ENCODE results near the gene AFDN.

Gene AFDN

GRCh38 chr6:167840160-167840525 is 13.4 kb downstream of the AFDN start:
- Histone ChIP-seq H3K9me2 (replicated peaks; ENCODE audit: insufficient read depth, low read length) (no peaks in the 10 kb centered on the region), H3K79me2 (ENCODE audit: insufficient read depth, low read length) (peaks cover 8% of the 10 kb centered on the region), H3K27me3 (ENCODE audit: low read length) (no peaks in the 10 kb centered on the region), H3K4me3 (ENCODE audit: insufficient read depth, low read length, poor library complexity, severe bottlenecking) (no peak overlapping the region), H3K9ac (ENCODE audit: low read length) (no peak overlapping the region), H2AFZ (ENCODE audit: low read depth, low read length, severe bottlenecking) (no peak overlapping the region), H3F3A (ENCODE audit: insufficient read depth) (no peaks in the 10 kb centered on the region), H3K4me2 (ENCODE audit: low read depth, low read length, poor library complexity, severe bottlenecking) (no peak overlapping the region), H3K27ac (ENCODE audit: low read depth, low read length) (no peak overlapping the region), H4K20me1 (ENCODE audit: low read depth, low read length) (peaks cover 46% of the 10 kb centered on the region), H3K36me3 (ENCODE audit: low read length) (no peaks in the 10 kb centered on the region), H3K9me3 (ENCODE audit: insufficient read depth, low read length) (no peaks in the 10 kb centered on the region)
- no peak for TF ChIP-seq EZH2phosphoT487 (conservative IDR thresholded peaks at IDR 0.05; ENCODE audit: low read length)
- TF ChIP-seq, protein P1, sequence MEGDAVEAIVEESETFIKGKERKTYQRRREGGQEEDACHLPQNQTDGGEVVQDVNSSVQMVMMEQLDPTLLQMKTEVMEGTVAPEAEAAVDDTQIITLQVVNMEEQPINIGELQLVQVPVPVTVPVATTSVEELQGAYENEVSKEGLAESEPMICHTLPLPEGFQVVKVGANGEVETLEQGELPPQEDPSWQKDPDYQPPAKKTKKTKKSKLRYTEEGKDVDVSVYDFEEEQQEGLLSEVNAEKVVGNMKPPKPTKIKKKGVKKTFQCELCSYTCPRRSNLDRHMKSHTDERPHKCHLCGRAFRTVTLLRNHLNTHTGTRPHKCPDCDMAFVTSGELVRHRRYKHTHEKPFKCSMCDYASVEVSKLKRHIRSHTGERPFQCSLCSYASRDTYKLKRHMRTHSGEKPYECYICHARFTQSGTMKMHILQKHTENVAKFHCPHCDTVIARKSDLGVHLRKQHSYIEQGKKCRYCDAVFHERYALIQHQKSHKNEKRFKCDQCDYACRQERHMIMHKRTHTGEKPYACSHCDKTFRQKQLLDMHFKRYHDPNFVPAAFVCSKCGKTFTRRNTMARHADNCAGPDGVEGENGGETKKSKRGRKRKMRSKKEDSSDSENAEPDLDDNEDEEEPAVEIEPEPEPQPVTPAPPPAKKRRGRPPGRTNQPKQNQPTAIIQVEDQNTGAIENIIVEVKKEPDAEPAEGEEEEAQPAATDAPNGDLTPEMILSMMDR (IDR thresholded peaks at IDR 0.05; ENCODE audit: insufficient read depth, low read length, poor library complexity, severe bottlenecking), result no peak

DNA sequence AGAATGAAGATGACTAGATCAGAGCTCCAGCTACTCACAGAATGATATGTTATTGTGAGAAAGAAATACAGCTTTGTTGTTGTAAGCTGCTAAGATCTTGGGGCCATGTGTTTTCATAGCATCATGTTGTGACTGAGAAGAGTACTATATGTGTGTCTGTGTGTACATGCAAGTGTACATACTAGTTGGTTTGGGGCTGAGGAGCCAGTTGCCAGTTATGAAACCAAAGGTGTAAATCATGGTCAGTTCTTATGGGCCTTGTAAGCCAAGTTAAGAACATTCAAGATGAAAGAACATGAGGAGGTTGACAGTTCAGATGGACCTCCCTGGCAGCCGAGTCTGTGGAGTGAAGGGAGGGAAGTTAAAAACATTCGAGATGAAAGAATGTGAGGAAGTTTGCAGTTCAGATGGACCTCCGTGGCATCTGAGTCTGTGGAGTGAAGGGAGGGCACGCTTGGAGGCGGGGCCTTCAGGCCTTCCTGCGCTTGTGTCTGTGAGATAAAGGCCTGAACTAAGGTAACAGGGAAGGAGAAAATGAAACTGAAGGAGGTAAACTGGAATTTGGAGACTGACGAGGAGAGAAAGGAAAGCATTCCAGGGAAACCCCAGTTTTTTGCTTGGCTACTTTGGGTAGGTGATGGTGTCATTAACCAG is 13.9 kb downstream of the AFDN start:
- H3K9me2 ChIP-seq (replicated peaks; ENCODE audit: insufficient read depth, low read length), result no peaks in the 10 kb centered on the region
- H3K36me3 ChIP-seq (ENCODE audit: low read length), result no peaks in the 10 kb centered on the region
- H3K9me3 ChIP-seq (ENCODE audit: insufficient read depth, low read length), result no peaks in the 10 kb centered on the region
- H3K4me2 ChIP-seq (ENCODE audit: low read depth, low read length, poor library complexity, severe bottlenecking), result no peak overlapping the region
- no peak overlapping the region for H2AFZ ChIP-seq (ENCODE audit: low read depth, low read length, severe bottlenecking)
- no peaks in the 10 kb centered on the region for H3F3A ChIP-seq (ENCODE audit: insufficient read depth)
- H3K9ac ChIP-seq (ENCODE audit: low read length), result no peak overlapping the region
- peaks cover 8% of the 10 kb centered on the region for H3K79me2 ChIP-seq (ENCODE audit: insufficient read depth, low read length)
- H3K27me3 ChIP-seq (ENCODE audit: low read length), result no peaks in the 10 kb centered on the region
- H3K4me3 ChIP-seq (ENCODE audit: insufficient read depth, low read length, poor library complexity, severe bottlenecking), result no peak overlapping the region
- TF ChIP-seq EZH2phosphoT487 (conservative IDR thresholded peaks at IDR 0.05; ENCODE audit: low read length), result no peak
- TF ChIP-seq, protein P1 (IDR thresholded peaks at IDR 0.05; ENCODE audit: insufficient read depth, low read length, poor library complexity, severe bottlenecking), result no peak
- H4K20me1 ChIP-seq (ENCODE audit: low read depth, low read length), result peaks cover 46% of the 10 kb centered on the region
- no peak overlapping the region for H3K27ac ChIP-seq (ENCODE audit: low read depth, low read length)

GRCh38 chr6:167841981-167842380 is 15.3 kb downstream of the AFDN start:
- Histone ChIP-seq H3K9me2 (replicated peaks; ENCODE audit: insufficient read depth, low read length) (no peaks in the 10 kb centered on the region), H4K20me1 (ENCODE audit: low read depth, low read length) (peaks cover 36% of the 10 kb centered on the region), H3K4me3 (ENCODE audit: insufficient read depth, low read length, poor library complexity, severe bottlenecking) (no peak overlapping the region), H3K36me3 (ENCODE audit: low read length) (no peaks in the 10 kb centered on the region), H3K27ac (ENCODE audit: low read depth, low read length) (no peak overlapping the region), H3F3A (ENCODE audit: insufficient read depth) (no peaks in the 10 kb centered on the region), H3K9ac (ENCODE audit: low read length) (no peak overlapping the region), H3K4me2 (ENCODE audit: low read depth, low read length, poor library complexity, severe bottlenecking) (no peak overlapping the region), H3K27me3 (ENCODE audit: low read length) (no peaks in the 10 kb centered on the region), H2AFZ (ENCODE audit: low read depth, low read length, severe bottlenecking) (no peak overlapping the region), H3K9me3 (ENCODE audit: insufficient read depth, low read length) (no peaks in the 10 kb centered on the region), H3K79me2 (ENCODE audit: insufficient read depth, low read length) (peaks cover 8% of the 10 kb centered on the region)
- TF ChIP-seq, protein P1 (IDR thresholded peaks at IDR 0.05; ENCODE audit: insufficient read depth, low read length, poor library complexity, severe bottlenecking), result no peak
- no peak for TF ChIP-seq EZH2phosphoT487 (conservative IDR thresholded peaks at IDR 0.05; ENCODE audit: low read length)

Data from SU-DHL-6 (cell line).